Occipital lobe (tissue), 2 donors: ENCODE data around the gene GNPTG. TPM values are rescaled to one million over a fixed set of nuclear protein-coding genes. Genes with fewer than 3 reads are reported as not detected.

Experiments used
- DNase-seq: peaks from one replicate; lab custom pipeline; 2025; lab: John Stamatoyannopoulos, UW
- total RNA-seq: library from RNA; depleted of rRNA; stranded (reverse); fragments of >200 nt; gene quantifications from one replicate; pipeline ENCODE4 v1.2.3, GENCODE V29; 2014

GNPTG gene
- total RNA-seq, 1 donor from 2014 or later = 15.0 TPM

- DNase-seq = no peak
Measured at GRCh38 chr16:1394367-1394951, 42.7 kb downstream of the GNPTG start.

- DNase-seq = no peak
Measured at GRCh38 chr16:1395444-1396031, 43.8 kb downstream of the GNPTG start.

DNA sequence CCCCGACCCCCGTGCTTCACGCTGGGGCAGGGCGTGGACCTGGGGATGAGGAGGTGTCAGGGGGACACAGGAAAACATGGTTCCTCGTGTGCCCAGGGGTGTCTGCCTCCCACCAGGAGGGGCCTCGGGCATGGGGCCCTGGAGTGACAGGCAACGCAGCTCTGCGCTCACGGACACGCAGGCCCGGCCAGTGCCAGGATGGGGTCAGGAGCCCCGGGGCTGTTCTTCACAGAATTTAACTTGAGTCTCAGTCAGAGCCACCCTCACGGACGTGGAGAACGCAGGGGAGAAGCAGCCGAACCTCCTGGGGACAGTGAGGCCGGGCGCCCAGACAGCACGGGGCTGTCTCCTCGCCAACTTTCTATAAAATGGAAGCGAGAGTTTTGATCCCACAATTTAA is 46.0 kb downstream of the GNPTG start:
- DNase-seq = no peak

GRCh38 chr16:1398351-1398750 is 46.6 kb downstream of the GNPTG start:
- no peak for DNase-seq

GRCh38 chr16:1398826-1399581 is 47.3 kb downstream of the GNPTG start:
- no peak for DNase-seq

GRCh38 chr16:1401061-1401757 is 49.5 kb downstream of the GNPTG start:
- no peak for DNase-seq

- DNase-seq = no peak
Measured at GRCh38 chr16:1401758-1402154, 50.0 kb downstream of the GNPTG start.

GRCh38 chr16:1403036-1403435 is 51.3 kb downstream of the GNPTG start:
- DNase-seq = no peak

GRCh38 chr16:1403733-1404132 is 52.0 kb downstream of the GNPTG start:
- DNase-seq = no peak

- DNase-seq = no peak
Measured at GRCh38 chr16:1407753-1408152, 56.0 kb downstream of the GNPTG start.

DNA sequence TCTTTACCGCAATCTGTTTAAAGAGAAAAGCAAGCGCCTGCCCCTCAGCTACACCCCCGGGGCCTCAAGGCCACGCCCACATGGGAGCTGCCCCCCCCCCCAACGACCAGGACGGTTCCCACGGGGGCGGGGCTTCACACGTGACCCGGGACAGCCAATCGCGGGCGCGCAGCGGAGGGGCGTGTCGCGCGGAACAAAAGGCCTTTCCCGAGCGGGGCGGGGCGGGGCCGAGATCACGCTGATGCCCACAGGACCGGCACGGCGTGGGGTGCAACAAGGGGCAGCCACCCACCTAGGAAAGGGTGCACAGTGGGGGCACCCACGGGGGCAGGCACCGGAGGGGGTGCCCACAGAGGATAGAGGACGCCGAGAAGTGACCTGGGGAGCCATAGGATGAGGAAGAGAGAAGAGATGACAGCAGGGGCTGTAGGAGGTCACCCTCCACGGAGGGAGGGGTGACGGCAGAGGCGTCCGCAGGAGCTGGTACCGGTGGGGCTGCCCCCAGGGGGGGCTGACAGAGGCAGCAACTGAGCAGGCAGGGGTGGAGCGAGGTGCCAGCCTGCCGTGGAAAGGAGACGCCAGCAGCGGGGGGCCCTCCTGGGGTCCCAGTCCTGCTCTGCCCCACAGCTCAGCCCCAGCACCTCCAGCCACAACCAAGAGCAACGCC is 56.6 kb downstream of the GNPTG start:
- peak; percentile 88 for DNase-seq

DNA sequence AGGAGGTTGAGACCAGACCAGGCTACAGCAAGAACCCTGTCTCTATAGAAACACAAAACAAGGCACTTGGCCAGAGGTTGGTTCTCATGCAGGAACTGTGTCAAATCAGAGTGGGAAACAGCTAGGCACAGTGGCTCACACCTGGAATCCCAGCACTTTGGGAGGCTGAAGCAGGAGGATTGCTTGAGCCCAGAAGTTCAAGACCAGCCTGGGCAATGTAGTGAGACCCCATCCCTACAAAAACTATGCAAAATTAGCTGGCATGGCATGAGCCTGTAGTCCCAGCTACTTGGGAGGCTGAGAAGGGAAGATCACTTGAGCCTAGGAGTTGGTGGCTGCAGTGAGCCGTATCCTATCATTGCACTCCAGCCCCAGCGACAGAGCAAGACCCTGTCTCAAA is 61.1 kb downstream of the GNPTG start:
- no peak for DNase-seq

Other genes starting within 250 kb of the GNPTG start
- 15.4 TPM for gene CACNA1H, start 198.8 kb upstream of the GNPTG start, total RNA-seq
- gene TPSG1, start 126.7 kb upstream of the GNPTG start, total RNA-seq = not detected
- gene TPSB2, start 121.7 kb upstream of the GNPTG start, total RNA-seq = not detected
- gene TPSAB1, start 111.2 kb upstream of the GNPTG start, total RNA-seq = not detected
- not detected for gene TPSD1, start 95.9 kb upstream of the GNPTG start, total RNA-seq
- gene UBE2I, start 42.3 kb upstream of the GNPTG start, total RNA-seq = 42.7 TPM
- 5.8 TPM for gene BAIAP3, start 18.3 kb upstream of the GNPTG start, total RNA-seq
- gene TSR3, start 53 bp upstream of the GNPTG start, total RNA-seq = 36.8 TPM
- 10.1 TPM for gene UNKL, start 62.8 kb downstream of the GNPTG start, total RNA-seq
- 11.2 TPM for gene UQCC4, start 68.8 kb downstream of the GNPTG start, total RNA-seq
- not detected for gene PERCC1, start 79.1 kb downstream of the GNPTG start, total RNA-seq
- 0.16 TPM for gene CCDC154, start 92.6 kb downstream of the GNPTG start, total RNA-seq
- gene CLCN7, start 123.1 kb downstream of the GNPTG start, total RNA-seq = 29.2 TPM
- gene PTX4, start 137.0 kb downstream of the GNPTG start, total RNA-seq = not detected
- 11.7 TPM for gene TELO2, start 141.4 kb downstream of the GNPTG start, total RNA-seq
- gene TMEM204, start 181.7 kb downstream of the GNPTG start, total RNA-seq = 2.5 TPM